ENCODE results near the gene TDRD9. TPM values are rescaled to one million over a fixed set of nuclear protein-coding genes. Genes with fewer than 3 reads are reported as not detected.

Gene TDRD9
- total RNA-seq, 1 donor from 2014 or later = 4.8 TPM

GRCh38 chr14:104094709-104095425 lies 166.6 kb downstream of the TDRD9 start:
- peaks cover 16% of the 10 kb centered on the region for H3K4me1 ChIP-seq
- H3K27me3 ChIP-seq (ENCODE audit: low read depth) = peaks cover 36% of the 10 kb centered on the region
- H3K27ac ChIP-seq (replicated peaks) = no peak overlapping the region
- peak; percentile 41 for DNase-seq
- H3K9me3 ChIP-seq (replicated peaks) = no peaks in the 10 kb centered on the region
- no peaks in the 10 kb centered on the region for H3K36me3 ChIP-seq
- intact Hi-C loops (cut with micrococcal nuclease) = no loop called here
- no peak overlapping the region for H3K4me3 ChIP-seq
- TF ChIP-seq CTCF (IDR thresholded peaks at IDR 0.05; ENCODE audit: borderline replicate concordance) = peak; percentile 87

GRCh38 chr14:104095426-104096310 lies 167.4 kb downstream of the TDRD9 start:
- peaks cover 36% of the 10 kb centered on the region for H3K27me3 ChIP-seq (ENCODE audit: low read depth)
- no peak for TF ChIP-seq CTCF (IDR thresholded peaks at IDR 0.05; ENCODE audit: borderline replicate concordance)
- intact Hi-C loops (cut with micrococcal nuclease) = no loop called here
- H3K27ac ChIP-seq (replicated peaks) = no peak overlapping the region
- DNase-seq = no peak
- H3K4me3 ChIP-seq = no peak overlapping the region
- H3K9me3 ChIP-seq (replicated peaks) = no peaks in the 10 kb centered on the region
- H3K36me3 ChIP-seq = no peaks in the 10 kb centered on the region
- peaks cover 14% of the 10 kb centered on the region for H3K4me1 ChIP-seq

GRCh38 chr14:104096318-104096717 lies 168.1 kb downstream of the TDRD9 start:
- no peaks in the 10 kb centered on the region for H3K36me3 ChIP-seq
- TF ChIP-seq CTCF (IDR thresholded peaks at IDR 0.05; ENCODE audit: borderline replicate concordance) = no peak
- peaks cover 36% of the 10 kb centered on the region for H3K27me3 ChIP-seq (ENCODE audit: low read depth)
- intact Hi-C loops (cut with micrococcal nuclease) = no loop called here
- no peak overlapping the region for H3K4me3 ChIP-seq
- no peaks in the 10 kb centered on the region for H3K9me3 ChIP-seq (replicated peaks)
- H3K27ac ChIP-seq (replicated peaks) = no peak overlapping the region
- peaks cover 8% of the 10 kb centered on the region for H3K4me1 ChIP-seq
- DNase-seq = no peak

GRCh38 chr14:104096751-104097700 lies 168.8 kb downstream of the TDRD9 start:
- no peak for DNase-seq
- Histone ChIP-seq H3K27me3 (ENCODE audit: low read depth) (peaks cover 38% of the 10 kb centered on the region), H3K36me3 (no peaks in the 10 kb centered on the region), H3K4me1 (peaks cover 6% of the 10 kb centered on the region), H3K27ac (replicated peaks) (no peak overlapping the region), H3K4me3 (no peak overlapping the region), H3K9me3 (replicated peaks) (no peaks in the 10 kb centered on the region)
- no peak for TF ChIP-seq CTCF (IDR thresholded peaks at IDR 0.05; ENCODE audit: borderline replicate concordance)
- intact Hi-C loops (cut with micrococcal nuclease) = no loop called here
